HTR-8/SVneo (cell line): ENCODE results near the gene BACH1.

ENCODE experiments used
- DNase-seq: peaks from one replicate; pipeline ENCODE4 v3.0.0; 2011; ENCODE audit warnings: low spot score, mixed read lengths; ENCODE audit not compliant: insufficient read length
- FAIRE-seq: peaks from 2 replicates; lab custom pipeline; 2011; peaks lifted over from hg19 to GRCh38; lab: Jason Lieb, UNC

Gene BACH1

GRCh38 chr21:29371464-29371863 is 72.7 kb downstream of the BACH1 start:
- FAIRE-seq (no peak), DNase-seq (no peak)

GRCh38 chr21:29372063-29372802 is 73.5 kb downstream of the BACH1 start:
- FAIRE-seq (peak; percentile 85), DNase-seq (peak; percentile 79)

GRCh38 chr21:29374481-29374880 is 75.8 kb downstream of the BACH1 start:
- DNase-seq = no peak
- FAIRE-seq = no peak

- FAIRE-seq = no peak
- peak; percentile 36 for DNase-seq
Measured at GRCh38 chr21:29376556-29376955, 77.8 kb downstream of the BACH1 start.

GRCh38 chr21:29377266-29377665 is 78.5 kb downstream of the BACH1 start:
- FAIRE-seq (no peak), DNase-seq (no peak)

- DNase-seq (no peak), FAIRE-seq (no peak)
Measured at GRCh38 chr21:29378832-29379231, 80.1 kb downstream of the BACH1 start.

GRCh38 chr21:29379517-29380054 is 80.9 kb downstream of the BACH1 start:
- no peak for FAIRE-seq

GRCh38 chr21:29382030-29382654 is 83.4 kb downstream of the BACH1 start:
- DNase-seq = peak; percentile 62
- no peak for FAIRE-seq

More at GRCh38 chr21:29379517-29380054, 80.9 kb downstream of the BACH1 start:
- DNase-seq = no peak

GRCh38 chr21:29384683-29385359 is 86.1 kb downstream of the BACH1 start:
- DNase-seq = no peak
- no peak for FAIRE-seq

GRCh38 chr21:29385934-29386520 is 87.3 kb downstream of the BACH1 start:
- FAIRE-seq (no peak), DNase-seq (no peak)

- FAIRE-seq (no peak), DNase-seq (no peak)
Measured at GRCh38 chr21:29386803-29387202, 88.1 kb downstream of the BACH1 start.

- FAIRE-seq (no peak), DNase-seq (no peak)
Measured at GRCh38 chr21:29387598-29387997, 88.9 kb downstream of the BACH1 start.

- DNase-seq (no peak), FAIRE-seq (no peak)
Measured at GRCh38 chr21:29389136-29389535, 90.4 kb downstream of the BACH1 start.

- FAIRE-seq (no peak), DNase-seq (no peak)
Measured at GRCh38 chr21:29390778-29391177, 92.1 kb downstream of the BACH1 start.

GRCh38 chr21:29394051-29394450 is 95.3 kb downstream of the BACH1 start:
- FAIRE-seq = no peak
- no peak for DNase-seq
